Hepatocyte (in vitro differentiated cells): ENCODE measurements around the gene CATSPERD.

Source experiments
- CTCF ChIP-seq: fragments of 200-600 bp; sonication (generic); IDR thresholded peaks from 2 replicates; pipeline ENCODE4 v1.5.1; 2016; ENCODE audit warnings: antibody characterized with exemption, mild to moderate bottlenecking; ENCODE audit not compliant: poor library complexity
- EZH2phosphoT487 ChIP-seq: fragments of 200-600 bp; sonication (generic); IDR thresholded peaks from one replicate; pipeline ENCODE4 v1.6.1; 2018; ENCODE audit warnings: antibody characterized with exemption, mild to moderate bottlenecking, low read depth, moderate library complexity; ENCODE audit not compliant: unreplicated experiment, severe bottlenecking

- TF ChIP-seq CTCF (no peak), EZH2phosphoT487 (no peak)
Measured at GRCh38 chr19:5683177-5683886, 37.1 kb upstream of the CATSPERD start.
